ENCODE data around the gene PIK3R1.
A peak's percentile ranks its signal among the peaks of the same experiment; 100 is the strongest.

PIK3R1 gene

GRCh38 chr5:68252673-68253623 lies 37.4 kb downstream of the PIK3R1 start:
- peak; percentile 79 for DNase-seq (ENCODE audit: low read depth)

GRCh38 chr5:68253624-68254585 lies 38.3 kb downstream of the PIK3R1 start:
- no peak for DNase-seq (ENCODE audit: low read depth)

- no peak for DNase-seq (ENCODE audit: low read depth)
These were observed 39.3 kb downstream of the PIK3R1 start for GRCh38 chr5:68254810-68255209.

- no peak for DNase-seq (ENCODE audit: low read depth)
These were observed 40.0 kb downstream of the PIK3R1 start for GRCh38 chr5:68255305-68256120.

- DNase-seq (ENCODE audit: low read depth) = no peak
These were observed 41.7 kb downstream of the PIK3R1 start for GRCh38 chr5:68257210-68257609.

GRCh38 chr5:68258531-68258930 lies 43.0 kb downstream of the PIK3R1 start:
- DNase-seq (ENCODE audit: low read depth) = no peak

GRCh38 chr5:68259700-68260099 lies 44.1 kb downstream of the PIK3R1 start:
- no peak for DNase-seq (ENCODE audit: low read depth)

GRCh38 chr5:68260467-68260866 lies 44.9 kb downstream of the PIK3R1 start:
- DNase-seq (ENCODE audit: low read depth) = no peak

- no peak for DNase-seq (ENCODE audit: low read depth)
These were observed 45.6 kb downstream of the PIK3R1 start for GRCh38 chr5:68261169-68261568.

GRCh38 chr5:68261569-68262065 lies 46.1 kb downstream of the PIK3R1 start:
- peak; percentile 74 for DNase-seq (ENCODE audit: low read depth)

- DNase-seq (ENCODE audit: low read depth) = peak; percentile 32
These were observed 48.7 kb downstream of the PIK3R1 start for GRCh38 chr5:68264024-68264956.

- DNase-seq (ENCODE audit: low read depth) = no peak
These were observed 49.8 kb downstream of the PIK3R1 start for GRCh38 chr5:68265347-68265746.

GRCh38 chr5:68265822-68266395 lies 50.4 kb downstream of the PIK3R1 start:
- DNase-seq (ENCODE audit: low read depth) = peak; percentile 17

GRCh38 chr5:68266457-68266856 lies 50.9 kb downstream of the PIK3R1 start:
- no peak for DNase-seq (ENCODE audit: low read depth)

GRCh38 chr5:68267066-68267465 lies 51.5 kb downstream of the PIK3R1 start:
- DNase-seq (ENCODE audit: low read depth) = no peak

- no peak for DNase-seq (ENCODE audit: low read depth)
These were observed 52.7 kb downstream of the PIK3R1 start for GRCh38 chr5:68268101-68268851.

GRCh38 chr5:68268852-68269130 lies 53.2 kb downstream of the PIK3R1 start:
- DNase-seq (ENCODE audit: low read depth) = no peak

GRCh38 chr5:68269820-68270219 lies 54.3 kb downstream of the PIK3R1 start:
- DNase-seq (ENCODE audit: low read depth) = no peak

GRCh38 chr5:68270399-68270975 lies 54.9 kb downstream of the PIK3R1 start:
- DNase-seq (ENCODE audit: low read depth) = no peak
